RWPE1 (cell line): ENCODE measurements around the gene ATG2A.
A peak's percentile ranks its signal among the peaks of the same experiment; 100 is the strongest.

Experiments used
- CTCF ChIA-PET: fragments of 350-600 bp; sonication (Branson Sonifier 250); formaldehyde crosslinking; extraction: SDS; loops from one replicate; lab custom pipeline; 2021; lab: Yijun Ruan, JAX
- POLR2A ChIA-PET: fragments of 400-600 bp; formaldehyde crosslinking; extraction: SDS; loops from one replicate; lab custom pipeline; 2020; ENCODE audit warnings: antibody characterized with exemption; ENCODE audit not compliant: low non-redundant PET; lab: Yijun Ruan, JAX
- DNase-seq: peaks from one replicate; pipeline ENCODE4 v3.0.0; 2012; ENCODE audit warnings: low spot score
- H3K27ac ChIP-seq: fragments of 450-650 bp; 2 replicates; pipeline ENCODE4 v1.5.1; 2017
- TF ChIP-seq, protein P1 (sequence below): fragments of 450-650 bp; conservative IDR thresholded peaks from 2 replicates; pipeline ENCODE4 v1.5.1; 2017; ENCODE audit warnings: low read depth, mild to moderate bottlenecking

The ATG2A gene

GRCh38 chr11:64896448-64897022, 20.5 kb downstream of the ATG2A start:
- POLR2A ChIA-PET = no interaction called here
- DNase-seq = no peak
- CTCF ChIA-PET = interaction anchor here (0.6 to 7.9 kb wide), 5 partner anchors 8 to 115 kb away, joined by 3 to 62 read pairs (median 4); no protein-coding TSS in a partner anchor
- peak overlapping the region; percentile 43 for H3K27ac ChIP-seq
- TF ChIP-seq, protein P1, sequence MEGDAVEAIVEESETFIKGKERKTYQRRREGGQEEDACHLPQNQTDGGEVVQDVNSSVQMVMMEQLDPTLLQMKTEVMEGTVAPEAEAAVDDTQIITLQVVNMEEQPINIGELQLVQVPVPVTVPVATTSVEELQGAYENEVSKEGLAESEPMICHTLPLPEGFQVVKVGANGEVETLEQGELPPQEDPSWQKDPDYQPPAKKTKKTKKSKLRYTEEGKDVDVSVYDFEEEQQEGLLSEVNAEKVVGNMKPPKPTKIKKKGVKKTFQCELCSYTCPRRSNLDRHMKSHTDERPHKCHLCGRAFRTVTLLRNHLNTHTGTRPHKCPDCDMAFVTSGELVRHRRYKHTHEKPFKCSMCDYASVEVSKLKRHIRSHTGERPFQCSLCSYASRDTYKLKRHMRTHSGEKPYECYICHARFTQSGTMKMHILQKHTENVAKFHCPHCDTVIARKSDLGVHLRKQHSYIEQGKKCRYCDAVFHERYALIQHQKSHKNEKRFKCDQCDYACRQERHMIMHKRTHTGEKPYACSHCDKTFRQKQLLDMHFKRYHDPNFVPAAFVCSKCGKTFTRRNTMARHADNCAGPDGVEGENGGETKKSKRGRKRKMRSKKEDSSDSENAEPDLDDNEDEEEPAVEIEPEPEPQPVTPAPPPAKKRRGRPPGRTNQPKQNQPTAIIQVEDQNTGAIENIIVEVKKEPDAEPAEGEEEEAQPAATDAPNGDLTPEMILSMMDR = no peak

GRCh38 chr11:64894812-64895452, 22.1 kb downstream of the ATG2A start:
- TF ChIP-seq, protein P1 = no peak
- DNase-seq = no peak
- CTCF ChIA-PET = interaction anchor here (1.3 to 7.9 kb wide), 5 partner anchors 13 to 51 kb away, joined by 4 to 62 read pairs (median 7); no protein-coding TSS in a partner anchor
- peak overlapping the region; percentile 43 for H3K27ac ChIP-seq
- POLR2A ChIA-PET = no interaction called here

- TF ChIP-seq, protein P1 = peak; percentile 89
- peak overlapping the region; percentile 39 for H3K27ac ChIP-seq
- ChIA-PET POLR2A (no interaction called here), CTCF (interaction anchor here (0.6 to 7.9 kb wide), 14 partner anchors 12 to 585 kb away, joined by 3 to 62 read pairs (median 3); partner anchors contain the start of gene ARL2)
- peak; percentile 60 for DNase-seq
Measured at GRCh38 chr11:64894070-64894811, 22.8 kb downstream of the ATG2A start.

DNA sequence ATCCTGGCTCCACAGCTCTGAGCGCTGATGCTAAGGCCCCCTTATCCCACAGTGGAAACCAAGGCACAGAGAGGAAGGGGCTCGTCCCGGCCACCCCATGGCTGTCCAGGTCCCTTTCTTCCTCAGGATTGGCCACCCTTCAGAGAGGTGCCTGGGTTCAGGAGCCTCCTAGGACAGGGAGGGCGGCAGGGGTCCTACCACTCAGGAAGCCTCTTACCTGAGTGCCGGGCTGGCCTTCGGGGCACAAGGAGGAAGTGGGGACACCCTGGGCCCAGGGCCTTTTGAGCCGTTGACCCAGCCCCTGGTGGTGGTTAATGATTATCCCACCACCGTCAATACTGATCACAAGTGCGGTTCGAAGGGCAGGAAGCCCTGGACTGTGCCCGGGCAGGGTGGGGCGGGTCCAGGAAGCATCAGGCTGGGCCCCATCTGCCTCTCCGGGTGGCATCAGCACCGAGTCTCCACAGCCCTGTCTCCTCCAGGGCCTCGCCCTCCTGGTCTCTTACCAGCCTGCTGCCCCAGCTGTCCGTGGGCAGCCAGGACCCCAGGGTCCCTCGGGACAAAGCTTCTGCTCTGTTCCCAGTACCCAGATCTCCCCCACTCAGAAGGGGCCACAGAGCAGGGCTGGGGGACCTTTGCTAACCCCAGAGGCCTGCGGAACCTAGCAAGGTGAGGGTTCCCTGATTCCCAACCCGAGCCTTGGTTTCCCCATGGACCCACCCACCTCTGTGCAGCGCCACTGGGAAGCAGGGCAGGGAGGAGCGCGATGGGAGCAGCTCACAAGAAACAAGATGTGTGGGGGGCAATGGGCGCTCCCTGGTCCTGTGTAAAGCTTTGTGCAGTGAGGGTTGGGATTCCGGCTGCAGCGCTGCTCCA, 23.6 kb downstream of the ATG2A start:
- ChIA-PET POLR2A (no interaction called here), CTCF (interaction anchor here (0.6 to 7.9 kb wide), 14 partner anchors 11 to 584 kb away, joined by 3 to 62 read pairs (median 3); partner anchors contain the start of gene ARL2)
- peak overlapping the region; percentile 39 for H3K27ac ChIP-seq
- TF ChIP-seq, protein P1 = no peak
- no peak for DNase-seq

DNA sequence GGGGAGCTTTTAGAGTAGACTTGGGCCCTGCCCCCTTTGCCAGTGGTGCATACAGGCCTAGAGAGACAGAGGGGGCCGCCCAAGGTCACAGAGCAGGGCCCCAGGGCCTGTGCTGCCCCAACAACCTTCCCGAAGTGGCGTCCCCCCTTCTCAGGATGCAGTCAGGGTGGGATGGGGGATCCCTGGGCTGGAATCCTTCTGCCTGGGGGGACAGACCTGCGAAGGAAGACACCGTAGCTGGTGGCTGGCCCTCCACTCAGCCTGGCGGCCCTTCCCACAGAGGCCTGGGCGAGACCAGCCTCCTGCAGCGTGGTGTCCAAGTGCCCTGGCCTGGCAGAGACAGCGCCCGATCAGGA, 24.2 kb downstream of the ATG2A start:
- H3K27ac ChIP-seq = peak overlapping the region; percentile 39
- ChIA-PET POLR2A (no interaction called here), CTCF (interaction anchor here (1.1 to 7.9 kb wide), 2 partner anchors 32 to 44 kb away, joined by 3 to 62 read pairs; no protein-coding TSS in a partner anchor)
- TF ChIP-seq, protein P1 = no peak
- no peak for DNase-seq
